Activated naive CD4-positive, alpha-beta T cell treated with anti-CD3 and anti-CD28 coated beads for 36 hours (primary cell): ENCODE data around the gene FRY. TPM values are rescaled to one million over a fixed set of nuclear protein-coding genes. Genes with fewer than 3 reads are reported as not detected.
A peak's percentile ranks its signal among the peaks of the same experiment; 100 is the strongest.
"Not testable (repeated sequence)": the region's sequence is repeated elsewhere in the genome, so short reads cannot be mapped to it uniquely, and the experiment has no call there.

Experiments
- CTCF ChIA-PET: fragments of 350-600 bp; sonication (Branson Sonifier 250); formaldehyde crosslinking; loops from one replicate; lab custom pipeline; 2021; ENCODE audit warnings: antibody characterized with exemption; lab: Charles Lee
- DNase-seq: peaks from one replicate; pipeline ENCODE4 v3.0.0-alpha.2; 2020
- H3K27ac Mint-ChIP-seq: one replicate; pipeline ENCODE4 v1.8.0; 2021; ENCODE audit warnings: mild to moderate bottlenecking, mixed read lengths
- H3K27me3 Mint-ChIP-seq: one replicate; pipeline ENCODE4 v1.8.0; 2021; ENCODE audit warnings: low read depth, mixed read lengths
- H3K36me3 Mint-ChIP-seq: one replicate; pipeline ENCODE4 v1.8.0; 2021; ENCODE audit warnings: low read depth, mixed read lengths
- H3K4me1 Mint-ChIP-seq: one replicate; pipeline ENCODE4 v1.8.0; 2021; ENCODE audit warnings: low read depth, mixed read lengths
- H3K4me3 Mint-ChIP-seq: one replicate; pipeline ENCODE4 v1.8.0; 2021; ENCODE audit warnings: mild to moderate bottlenecking, moderate library complexity, mixed read lengths
- H3K9me3 Mint-ChIP-seq: one replicate; pipeline ENCODE4 v1.8.0; 2021; ENCODE audit warnings: mixed read lengths
- intact Hi-C: fragments of 100-400 bp; cut with micrococcal nuclease; formaldehyde crosslinking; loops from one replicate; pipeline ENCODE4 v1.15.1; 2023
- total RNA-seq, 2 experiments: library from RNA; stranded (reverse); gene quantifications; one replicate each; pipeline ENCODE4 v1.2.3, GENCODE V29; 2021

The FRY gene
- total RNA-seq, 2 experiments from 2014 or later = 7.3 to 7.8 TPM

DNA sequence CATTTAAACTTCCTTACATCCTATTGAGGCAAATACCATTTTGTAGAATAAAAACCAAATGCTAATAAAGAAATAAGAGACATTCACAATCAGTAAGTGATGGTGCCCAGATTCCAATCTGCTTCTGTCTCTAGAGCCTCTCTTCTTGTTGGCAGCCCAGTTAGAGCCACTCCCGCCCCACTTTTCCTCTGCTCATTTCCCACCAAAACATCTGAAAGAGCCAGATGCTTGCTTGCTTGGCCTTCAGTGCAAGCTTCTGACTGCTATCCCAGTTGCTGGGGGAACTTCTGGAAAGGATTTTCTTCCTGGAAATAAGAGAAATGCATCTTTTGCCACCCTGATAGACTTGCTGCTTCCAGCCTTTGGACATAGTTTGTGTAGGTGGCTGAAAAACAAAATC, 12.9 kb downstream of the FRY start:
- Mint-ChIP-seq H3K9me3 (no peaks in the 10 kb centered on the region), H3K27ac (peak overlapping the region; percentile 47), H3K27me3 (no peaks in the 10 kb centered on the region), H3K4me1 (peaks cover 77% of the 10 kb centered on the region), H3K36me3 (peaks cover 8% of the 10 kb centered on the region), H3K4me3 (no peak overlapping the region)
- intact Hi-C loops = loop anchor here (10.0 kb wide), 1 partner anchor 880 kb away; the partner anchor contains the start of gene HSPH1
- DNase-seq = no peak
- CTCF ChIA-PET = no interaction called here

DNA sequence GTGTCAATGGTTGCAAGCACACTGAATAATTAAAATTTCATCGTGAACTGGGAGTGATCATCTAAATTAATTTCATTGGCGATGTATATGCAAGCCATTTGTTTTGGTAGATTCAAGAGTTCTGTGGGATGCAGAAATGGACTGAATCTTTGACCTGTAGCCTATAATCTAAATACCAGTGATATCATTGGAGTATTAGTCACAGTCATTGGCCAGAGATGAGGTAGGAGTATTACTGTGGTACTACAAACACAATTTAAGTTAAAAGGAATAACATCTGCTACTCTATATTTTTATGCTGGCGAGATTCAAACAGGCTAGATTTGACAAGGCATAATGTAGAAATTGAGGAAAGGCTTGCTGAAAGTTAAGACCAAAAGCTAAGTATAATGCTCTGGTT, 14.0 kb downstream of the FRY start:
- peaks cover 70% of the 10 kb centered on the region for H3K4me1 Mint-ChIP-seq
- intact Hi-C loops = loop anchor here (5.0 to 10.0 kb wide), 3 partner anchors 382 to 1497 kb away; partner anchors contain the start of genes HSPH1 and N4BP2L1
- H3K4me3 Mint-ChIP-seq = no peak overlapping the region
- H3K27ac Mint-ChIP-seq = peak overlapping the region; percentile 93
- CTCF ChIA-PET = interaction anchor here (1.4 to 1.5 kb wide), 2 partner anchors 17 to 119 kb away, joined by 5 to 7 read pairs; no protein-coding TSS in a partner anchor
- no peaks in the 10 kb centered on the region for H3K9me3 Mint-ChIP-seq
- DNase-seq = no peak
- H3K36me3 Mint-ChIP-seq = peaks cover 8% of the 10 kb centered on the region
- no peaks in the 10 kb centered on the region for H3K27me3 Mint-ChIP-seq

DNA sequence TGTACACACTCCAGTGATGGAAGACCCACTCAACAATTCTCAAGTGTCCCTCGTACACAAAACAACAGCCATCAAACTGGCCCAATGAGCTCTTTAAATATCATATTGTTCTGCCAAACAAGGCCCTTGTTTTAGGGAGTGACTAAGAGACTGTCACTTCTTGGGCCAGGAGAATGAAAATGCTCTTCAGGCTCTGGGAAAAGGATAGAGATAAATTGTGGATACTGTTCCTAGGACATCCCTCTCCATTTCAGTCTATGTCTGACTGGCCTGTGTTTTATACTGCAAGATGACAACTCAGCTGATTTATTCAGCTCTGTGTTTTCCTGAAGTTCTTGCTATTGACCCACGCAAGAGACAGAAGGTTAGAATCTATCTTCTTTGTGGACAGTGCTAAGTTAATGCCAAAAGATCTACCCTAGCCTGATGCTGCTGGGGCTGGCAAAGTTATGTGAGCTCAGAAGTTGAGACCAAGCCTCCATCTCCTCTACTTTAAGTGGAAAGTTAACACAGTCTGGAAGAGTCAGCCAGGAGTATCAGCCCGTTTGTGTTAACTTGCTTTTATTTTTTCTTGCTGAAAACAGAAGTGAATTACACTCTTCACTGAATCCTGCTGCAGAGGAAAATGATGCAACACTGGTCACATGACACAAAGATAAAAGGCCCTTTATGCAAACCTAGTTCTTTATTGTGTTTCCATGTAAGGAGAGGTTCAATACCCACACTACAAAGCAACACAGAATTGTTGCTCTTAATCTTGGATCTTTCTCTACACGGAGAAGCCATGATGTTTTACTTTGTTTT, 14.6 kb downstream of the FRY start:
- peak; percentile 61 for DNase-seq
- H3K9me3 Mint-ChIP-seq = no peaks in the 10 kb centered on the region
- H3K4me3 Mint-ChIP-seq = peak overlapping the region; percentile 55
- H3K27ac Mint-ChIP-seq = peak overlapping the region; percentile 93
- H3K36me3 Mint-ChIP-seq = peaks cover 8% of the 10 kb centered on the region
- H3K27me3 Mint-ChIP-seq = no peaks in the 10 kb centered on the region
- CTCF ChIA-PET = interaction anchor here (1.4 to 1.5 kb wide), 2 partner anchors 17 to 119 kb away, joined by 5 to 7 read pairs; no protein-coding TSS in a partner anchor
- intact Hi-C loops = loop anchor here (1.0 to 10.0 kb wide), 8 partner anchors 8 to 1496 kb away; partner anchors contain the start of genes FRY, HSPH1, N4BP2L1 and N4BP2L2
- H3K4me1 Mint-ChIP-seq = peaks cover 69% of the 10 kb centered on the region

DNA sequence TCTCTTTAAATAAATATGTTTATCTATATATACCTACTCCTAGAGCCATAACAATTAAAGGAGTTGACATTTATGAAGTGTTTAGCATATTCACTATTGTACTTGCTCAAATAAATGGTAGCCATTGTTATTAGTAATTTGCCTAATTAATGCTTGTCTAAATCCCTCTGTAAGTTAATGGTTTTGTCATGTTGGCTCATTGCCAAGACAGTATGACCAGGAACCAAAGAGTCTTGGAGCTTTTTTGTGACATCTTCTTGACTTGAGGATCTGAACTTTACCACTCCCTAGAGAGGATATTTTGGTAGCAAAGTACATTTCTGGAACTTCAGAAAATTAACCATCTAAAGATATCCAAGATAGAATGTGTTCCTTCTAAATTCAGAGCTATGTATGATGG, 15.5 kb downstream of the FRY start:
- DNase-seq = no peak
- Mint-ChIP-seq H3K27me3 (no peaks in the 10 kb centered on the region), H3K4me3 (no peak overlapping the region), H3K27ac (peak overlapping the region; percentile 80), H3K4me1 (peaks cover 61% of the 10 kb centered on the region), H3K36me3 (peaks cover 8% of the 10 kb centered on the region), H3K9me3 (no peaks in the 10 kb centered on the region)
- intact Hi-C loops = loop anchor here (2.0 to 10.0 kb wide), 6 partner anchors 68 to 1495 kb away; partner anchors contain the start of genes HSPH1, N4BP2L1, N4BP2L2 and USPL1
- CTCF ChIA-PET = interaction anchor here (1.5 to 2.0 kb wide), 2 partner anchors 16 to 118 kb away, joined by 7 to 12 read pairs; partner anchors contain the start of gene FRY

DNA sequence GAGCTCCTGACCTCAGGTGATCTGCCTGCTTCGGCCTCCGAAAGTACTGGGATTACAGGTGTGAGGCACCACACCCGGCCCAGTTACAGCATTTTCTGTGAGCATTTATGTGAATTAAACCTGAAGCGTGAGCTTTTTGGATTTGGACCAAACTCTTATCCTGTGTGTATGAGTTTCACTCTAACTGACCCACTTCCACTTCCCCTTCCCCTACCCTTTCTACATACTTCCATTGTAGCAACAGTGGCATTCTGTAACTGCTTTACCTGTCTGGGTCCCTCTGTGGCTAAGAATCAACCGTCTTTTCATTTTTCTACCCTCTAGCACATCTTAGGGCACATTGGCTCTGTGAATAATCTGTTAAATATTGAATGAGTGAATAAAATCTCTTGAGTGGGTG, 16.2 kb downstream of the FRY start:
- no peaks in the 10 kb centered on the region for H3K27me3 Mint-ChIP-seq
- H3K27ac Mint-ChIP-seq = peak overlapping the region; percentile 80
- peaks cover 54% of the 10 kb centered on the region for H3K4me1 Mint-ChIP-seq
- CTCF ChIA-PET = interaction anchor here (2.0 kb wide), 1 partner anchor 16 kb away, joined by 12 read pairs; the partner anchor contains the start of gene FRY
- H3K4me3 Mint-ChIP-seq = no peak overlapping the region
- DNase-seq = no peak
- intact Hi-C loops = loop anchor here (2.0 to 10.0 kb wide), 6 partner anchors 67 to 1495 kb away; partner anchors contain the start of genes HSPH1, N4BP2L1, N4BP2L2 and USPL1
- peaks cover 5% of the 10 kb centered on the region for H3K36me3 Mint-ChIP-seq
- no peaks in the 10 kb centered on the region for H3K9me3 Mint-ChIP-seq

DNA sequence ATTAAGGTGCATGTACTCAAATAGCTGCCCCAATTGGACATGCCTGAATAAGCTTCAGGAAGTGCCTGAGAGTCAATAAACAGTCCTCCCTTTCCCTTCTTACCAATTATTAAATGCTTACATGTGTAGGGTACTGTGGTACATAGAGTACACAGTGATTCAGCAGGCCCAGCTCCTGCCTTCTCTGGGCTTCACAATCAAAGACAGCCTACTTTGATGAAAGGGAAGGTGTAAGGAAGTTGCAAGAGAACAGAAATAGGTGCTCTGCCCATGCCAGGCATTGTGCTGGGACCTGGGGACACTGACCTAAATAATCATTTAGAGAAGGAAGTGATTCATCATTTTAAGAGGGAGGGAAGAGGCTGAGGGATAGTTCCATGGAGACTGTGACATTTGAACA, 17.2 kb downstream of the FRY start:
- CTCF ChIA-PET = interaction anchor here (0.6 to 2.0 kb wide), 6 partner anchors 15 to 591 kb away, joined by 3 to 12 read pairs (median 3); partner anchors contain the start of gene FRY
- Mint-ChIP-seq H3K27ac (no peak overlapping the region), H3K9me3 (no peaks in the 10 kb centered on the region), H3K4me1 (peaks cover 52% of the 10 kb centered on the region), H3K36me3 (peaks cover 2% of the 10 kb centered on the region), H3K4me3 (no peak overlapping the region), H3K27me3 (no peaks in the 10 kb centered on the region)
- intact Hi-C loops = loop anchor here (5.0 to 10.0 kb wide), 3 partner anchors 378 to 1493 kb away; partner anchors contain the start of genes HSPH1 and N4BP2L1
- peak; percentile 22 for DNase-seq

DNA sequence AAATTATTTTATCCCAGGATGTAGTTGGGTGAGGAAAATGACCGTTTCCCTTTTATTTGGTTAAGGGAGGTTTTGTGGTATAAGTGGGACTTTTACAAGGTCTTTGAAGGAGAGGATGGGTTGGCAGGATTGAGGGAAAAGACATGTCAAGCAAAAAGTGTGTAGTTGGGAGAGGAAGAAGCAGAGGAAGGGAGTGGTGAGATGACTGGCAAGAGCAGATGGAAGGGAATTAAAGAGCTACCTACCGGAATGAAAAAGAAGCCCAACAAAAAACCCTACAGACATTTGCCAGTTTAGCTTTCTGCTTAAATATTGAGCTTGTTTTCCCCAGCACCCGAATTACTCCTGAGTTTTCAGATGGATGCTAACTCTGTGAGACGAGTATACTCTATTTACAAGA, 19.6 kb downstream of the FRY start:
- Mint-ChIP-seq H3K36me3 (peaks cover 2% of the 10 kb centered on the region), H3K4me3 (no peak overlapping the region), H3K27ac (no peak overlapping the region), H3K4me1 (peaks cover 36% of the 10 kb centered on the region), H3K9me3 (no peaks in the 10 kb centered on the region), H3K27me3 (no peaks in the 10 kb centered on the region)
- CTCF ChIA-PET = interaction anchor here (1.0 to 1.6 kb wide), 3 partner anchors 11 to 21 kb away, joined by 3 to 8 read pairs (median 3); no protein-coding TSS in a partner anchor
- no peak for DNase-seq
- intact Hi-C loops = no loop called here

DNA sequence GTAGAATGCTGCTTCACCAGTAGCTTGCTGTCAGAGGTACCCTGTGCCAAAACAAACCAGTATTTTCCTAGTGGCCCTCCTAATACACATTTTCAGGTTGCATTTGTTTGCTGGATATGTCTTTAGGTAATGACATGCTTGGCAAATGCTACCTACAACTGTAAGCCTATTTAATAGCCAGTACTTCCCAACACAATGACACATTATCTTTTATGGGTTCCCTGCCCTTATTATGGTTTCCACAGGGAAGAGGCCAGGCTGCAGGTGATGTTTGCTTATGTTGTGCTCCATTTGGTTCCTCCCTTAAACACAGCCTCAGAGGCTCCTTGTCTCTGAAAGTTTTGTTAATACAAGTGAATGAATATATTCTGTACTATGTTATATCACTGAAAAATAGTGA, 24.7 kb downstream of the FRY start:
- DNase-seq = no peak
- Mint-ChIP-seq H3K36me3 (no peaks in the 10 kb centered on the region), H3K4me3 (no peak overlapping the region), H3K9me3 (no peaks in the 10 kb centered on the region), H3K27me3 (no peaks in the 10 kb centered on the region), H3K4me1 (peaks cover 16% of the 10 kb centered on the region), H3K27ac (no peak overlapping the region)
- CTCF ChIA-PET = no interaction called here
- intact Hi-C loops = no loop called here

DNA sequence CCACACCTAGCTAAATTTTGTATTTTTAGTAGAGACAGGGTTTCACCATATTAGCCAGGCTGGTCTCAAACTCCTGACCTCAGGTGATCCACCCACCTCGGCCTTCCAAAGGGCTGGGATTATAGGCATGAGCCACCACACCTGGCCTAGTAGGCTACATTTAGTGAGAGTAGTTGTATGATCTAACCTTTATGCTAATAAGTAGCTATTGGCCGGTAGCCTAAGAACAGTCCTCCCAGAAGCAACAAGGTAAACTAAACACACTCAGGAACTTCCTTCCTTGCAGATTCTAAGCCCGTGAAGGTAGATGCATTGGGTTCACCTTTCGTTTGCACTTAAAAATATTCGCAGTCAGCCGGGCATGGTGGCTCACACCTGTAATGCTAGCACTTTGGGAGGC, 25.8 kb downstream of the FRY start:
- DNase-seq, CTCF ChIA-PET, H3K9me3 Mint-ChIP-seq, H3K36me3 Mint-ChIP-seq, H3K27me3 Mint-ChIP-seq, H3K27ac Mint-ChIP-seq, H3K4me3 Mint-ChIP-seq, intact Hi-C loops: not testable (repeated sequence)
- peaks cover 16% of the 10 kb centered on the region for H3K4me1 Mint-ChIP-seq

DNA sequence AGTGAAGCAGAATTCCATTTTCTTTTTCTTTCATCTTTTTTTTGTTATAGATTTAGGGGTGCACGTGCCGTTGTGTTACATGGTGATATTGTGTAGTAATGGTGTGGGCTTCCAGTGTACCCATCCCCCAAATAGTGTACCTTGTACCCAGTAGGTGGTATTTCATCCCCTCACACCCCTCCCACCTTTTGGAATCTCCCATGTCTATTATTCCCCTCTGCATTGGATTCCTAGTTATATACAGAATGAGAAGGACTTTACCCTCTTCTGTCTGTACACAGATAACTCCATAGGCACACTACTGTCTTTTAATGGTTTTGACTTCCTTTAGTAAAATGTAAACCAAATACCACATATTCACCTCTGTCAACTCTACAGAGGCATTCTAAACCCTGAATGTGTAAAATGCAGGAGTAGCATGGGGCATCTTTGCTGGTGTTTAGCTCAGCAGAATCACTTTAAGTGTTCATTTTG, 28.0 kb downstream of the FRY start:
- H3K27ac Mint-ChIP-seq = no peak overlapping the region
- H3K36me3 Mint-ChIP-seq = no peaks in the 10 kb centered on the region
- H3K4me1 Mint-ChIP-seq = peaks cover 6% of the 10 kb centered on the region
- no peaks in the 10 kb centered on the region for H3K27me3 Mint-ChIP-seq
- intact Hi-C loops = no loop called here
- H3K4me3 Mint-ChIP-seq = no peak overlapping the region
- no peak for DNase-seq
- no peaks in the 10 kb centered on the region for H3K9me3 Mint-ChIP-seq
- CTCF ChIA-PET = no interaction called here

DNA sequence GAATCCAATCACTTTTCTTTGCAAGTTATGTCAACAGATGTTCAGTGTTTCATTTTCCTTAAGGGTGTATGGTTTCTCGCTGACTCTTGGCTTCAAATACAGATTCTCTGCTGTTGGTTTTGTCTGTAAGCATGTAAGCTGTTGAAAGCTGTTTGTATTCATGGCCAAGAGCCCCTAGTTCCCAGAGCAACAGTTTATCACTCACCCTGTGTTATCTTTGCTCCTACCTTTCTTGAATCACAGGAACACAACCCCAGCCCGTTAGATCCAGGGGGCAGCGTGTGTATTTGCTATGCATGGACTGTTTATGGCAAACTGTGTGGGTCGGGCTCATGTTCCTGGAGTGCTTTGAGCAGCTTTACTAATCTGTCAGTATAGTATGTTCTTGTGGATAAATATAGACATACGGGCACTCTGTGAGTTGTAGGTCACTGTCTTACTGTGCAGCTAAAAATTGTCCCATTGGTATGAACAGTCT, 28.9 kb downstream of the FRY start:
- Mint-ChIP-seq H3K4me1 (peaks cover 6% of the 10 kb centered on the region), H3K27ac (no peak overlapping the region), H3K27me3 (no peaks in the 10 kb centered on the region), H3K36me3 (no peaks in the 10 kb centered on the region), H3K4me3 (no peak overlapping the region), H3K9me3 (no peaks in the 10 kb centered on the region)
- DNase-seq = no peak
- CTCF ChIA-PET = no interaction called here
- intact Hi-C loops = no loop called here

DNA sequence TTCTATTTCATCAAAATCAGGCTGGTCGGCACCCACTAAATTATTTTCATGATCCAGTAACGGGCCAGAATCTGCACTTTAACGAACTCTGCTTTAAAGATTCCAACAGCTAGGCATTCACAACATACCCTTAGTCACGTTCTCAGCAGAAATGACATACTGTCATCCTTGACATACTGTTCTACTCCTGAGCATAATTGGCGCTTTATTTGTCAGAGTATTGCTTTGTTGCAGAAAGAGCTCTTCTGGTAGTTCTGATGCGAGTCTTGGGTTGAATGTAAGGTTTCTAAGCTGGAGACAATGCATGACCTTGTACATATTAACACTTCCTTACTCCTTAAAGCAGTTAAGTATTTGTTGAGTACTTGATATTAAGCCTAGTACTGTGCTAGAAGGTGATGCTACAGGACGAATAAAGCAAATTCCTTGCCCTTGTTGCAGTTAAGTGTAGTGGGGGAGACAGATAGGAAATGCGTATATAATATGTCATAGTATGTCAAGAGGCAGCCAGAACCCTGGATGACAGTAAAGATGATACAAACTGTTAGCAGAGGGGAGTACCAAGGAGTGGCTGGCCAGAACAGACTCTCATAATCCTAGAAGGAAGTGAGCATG, 32.2 kb downstream of the FRY start:
- Mint-ChIP-seq H3K27ac (no peak overlapping the region), H3K36me3 (no peaks in the 10 kb centered on the region), H3K4me1 (peaks cover 6% of the 10 kb centered on the region), H3K9me3 (no peaks in the 10 kb centered on the region), H3K4me3 (no peak overlapping the region), H3K27me3 (no peaks in the 10 kb centered on the region)
- CTCF ChIA-PET = no interaction called here
- DNase-seq = no peak
- intact Hi-C loops = no loop called here
